GM18873 (cell line): ENCODE results near the gene ADGRD1.

Experiments used
- ATAC-seq: cut with Tn5 transposase; IDR thresholded peaks from one replicate; pipeline ENCODE4 v1.9.1; 2021; ENCODE audit warnings: mild to moderate bottlenecking, moderate library complexity, moderate number of reproducible peaks; ENCODE audit not compliant: unreplicated experiment, low FRiP score

ADGRD1 gene

GRCh38 chr12:130961921-130962451 lies 8.3 kb downstream of the ADGRD1 start:
- ATAC-seq = no peak

DNA sequence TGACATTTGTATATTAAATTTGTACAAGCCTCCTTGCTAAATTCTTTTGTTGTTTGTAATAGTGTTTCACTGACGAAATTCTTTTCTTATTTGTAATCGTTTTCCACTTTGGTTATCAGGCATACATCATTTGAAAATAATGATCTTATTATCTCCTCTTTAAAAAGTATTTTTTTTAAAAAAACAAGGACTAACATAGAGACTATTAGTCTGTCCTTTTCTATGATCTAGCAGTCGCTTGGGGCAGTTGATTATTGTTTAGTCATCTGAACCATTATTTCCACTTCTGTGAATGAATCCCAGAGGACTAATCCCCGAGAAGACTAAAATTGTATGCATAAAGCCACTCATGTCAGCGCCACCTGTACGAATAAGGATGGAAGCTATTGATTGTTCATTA lies 11.5 kb downstream of the ADGRD1 start:
- ATAC-seq = no peak

- ATAC-seq = no peak
These were observed 12.0 kb downstream of the ADGRD1 start for GRCh38 chr12:130965668-130966067.

DNA sequence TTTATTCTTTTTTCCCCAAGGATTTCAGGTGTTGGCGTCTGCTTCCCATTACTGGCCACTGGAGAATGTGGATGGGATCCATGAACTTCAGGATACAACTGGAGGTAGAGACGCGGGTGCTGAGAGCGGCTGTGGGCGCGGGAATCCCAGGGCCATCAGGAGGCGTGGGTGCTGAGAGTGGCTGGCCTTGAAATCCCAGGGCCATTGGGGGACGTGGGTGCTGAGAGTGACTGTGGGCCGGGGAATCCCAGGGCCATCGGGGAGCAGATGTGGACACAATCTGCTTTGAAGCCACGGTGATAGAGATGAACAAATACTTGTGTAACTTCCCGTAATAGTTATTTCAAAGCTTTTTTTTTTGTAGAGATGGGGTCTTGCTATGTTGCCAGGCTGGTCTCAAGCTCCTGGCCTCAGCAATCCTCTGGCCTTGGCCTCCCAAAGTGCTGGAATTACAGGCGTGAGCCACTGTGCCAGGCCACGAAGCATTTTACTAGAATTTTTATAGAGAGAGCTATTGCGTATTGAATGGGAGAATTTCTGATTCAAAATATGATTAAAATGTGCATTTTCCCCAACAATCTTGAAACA lies 12.8 kb downstream of the ADGRD1 start:
- ATAC-seq = no peak

GRCh38 chr12:130967636-130968035 lies 13.9 kb downstream of the ADGRD1 start:
- ATAC-seq = no peak

GRCh38 chr12:130968611-130969010 lies 14.9 kb downstream of the ADGRD1 start:
- no peak for ATAC-seq

- ATAC-seq = no peak
These were observed 15.5 kb downstream of the ADGRD1 start for GRCh38 chr12:130969223-130969622.

- ATAC-seq = no peak
These were observed 16.6 kb downstream of the ADGRD1 start for GRCh38 chr12:130970165-130970907.

GRCh38 chr12:130970908-130971233 lies 17.2 kb downstream of the ADGRD1 start:
- no peak for ATAC-seq

DNA sequence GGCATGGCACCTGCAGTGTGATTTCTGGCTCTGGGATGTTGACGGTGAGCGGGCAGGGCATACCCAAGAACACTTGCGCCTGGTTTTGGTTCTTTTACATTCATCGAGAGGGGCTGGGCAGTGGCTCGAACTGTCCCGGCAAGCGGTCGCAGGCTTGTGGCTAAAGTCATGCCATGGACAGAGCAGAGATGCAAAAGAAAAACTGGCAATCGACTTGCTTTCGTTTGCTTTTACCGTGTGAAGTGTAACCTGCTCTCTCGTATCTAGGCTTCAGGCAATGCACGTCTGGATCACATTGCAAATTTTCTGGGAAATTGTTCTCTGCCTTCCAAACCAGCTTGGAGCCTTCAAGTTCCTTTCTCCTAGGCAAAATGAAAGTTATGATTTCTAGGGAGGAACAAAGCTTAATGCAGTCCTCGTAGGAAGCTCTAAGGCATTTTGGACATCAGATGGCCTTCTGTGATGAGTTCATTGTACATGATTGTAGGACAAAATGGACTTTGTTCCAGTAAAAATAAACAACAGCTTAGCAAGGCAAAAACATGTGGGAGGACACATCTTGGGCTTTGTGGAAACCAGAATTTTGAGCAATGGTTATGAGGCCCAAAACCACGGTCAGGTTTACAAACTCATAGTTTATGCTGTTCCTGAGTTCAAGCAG lies 18.3 kb downstream of the ADGRD1 start:
- no peak for ATAC-seq

GRCh38 chr12:130972586-130972950 lies 18.9 kb downstream of the ADGRD1 start:
- ATAC-seq = no peak

DNA sequence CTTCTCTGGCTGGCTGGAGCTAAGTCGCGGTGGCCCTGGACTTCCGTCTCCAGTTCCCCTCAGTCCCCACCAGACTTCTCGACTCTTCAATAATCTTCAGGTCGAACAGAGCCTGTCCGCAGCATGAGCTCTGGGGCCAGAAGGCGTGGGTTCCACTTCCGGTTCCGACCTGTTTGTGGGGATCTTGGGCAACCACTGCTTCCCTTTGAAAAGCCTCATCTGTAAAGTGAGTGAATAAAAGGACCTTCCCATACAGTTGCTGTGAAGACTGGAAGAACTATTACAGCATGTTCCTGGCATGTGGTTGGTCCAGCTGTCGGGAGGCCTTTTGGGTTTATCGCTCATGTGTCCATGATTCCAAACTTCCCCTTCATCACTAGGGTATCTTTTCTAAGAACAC lies 19.4 kb downstream of the ADGRD1 start:
- no peak for ATAC-seq

GRCh38 chr12:130973906-130974305 lies 20.2 kb downstream of the ADGRD1 start:
- ATAC-seq = no peak

- no peak for ATAC-seq
These were observed 21.4 kb downstream of the ADGRD1 start for GRCh38 chr12:130975116-130975515.

DNA sequence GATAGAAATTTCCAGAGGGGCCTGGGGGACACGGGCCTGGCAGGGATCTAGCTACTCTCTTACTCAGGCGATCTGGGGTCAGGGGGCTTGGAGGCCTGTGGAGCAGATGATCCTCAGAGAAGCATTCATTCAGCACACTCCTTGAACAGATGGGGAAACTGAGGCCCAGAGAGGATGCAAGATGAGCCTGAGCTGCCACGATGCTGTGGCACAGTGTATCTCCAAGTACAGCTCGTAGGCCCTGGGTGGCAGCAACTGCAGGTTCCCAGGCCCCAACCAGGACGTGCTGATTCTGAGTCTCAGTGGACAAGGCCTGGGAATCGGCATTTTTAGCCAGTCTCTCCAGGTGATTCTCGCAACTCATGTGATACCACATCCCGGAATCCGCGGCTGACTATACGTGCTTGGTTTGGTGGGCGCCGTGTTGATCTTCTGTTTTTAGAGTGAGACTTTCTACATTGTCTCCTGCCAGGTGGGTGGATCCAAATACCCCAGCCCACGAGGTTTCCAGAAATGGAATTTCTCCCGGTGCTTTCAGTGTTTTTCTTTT lies 22.5 kb downstream of the ADGRD1 start:
- no peak for ATAC-seq

DNA sequence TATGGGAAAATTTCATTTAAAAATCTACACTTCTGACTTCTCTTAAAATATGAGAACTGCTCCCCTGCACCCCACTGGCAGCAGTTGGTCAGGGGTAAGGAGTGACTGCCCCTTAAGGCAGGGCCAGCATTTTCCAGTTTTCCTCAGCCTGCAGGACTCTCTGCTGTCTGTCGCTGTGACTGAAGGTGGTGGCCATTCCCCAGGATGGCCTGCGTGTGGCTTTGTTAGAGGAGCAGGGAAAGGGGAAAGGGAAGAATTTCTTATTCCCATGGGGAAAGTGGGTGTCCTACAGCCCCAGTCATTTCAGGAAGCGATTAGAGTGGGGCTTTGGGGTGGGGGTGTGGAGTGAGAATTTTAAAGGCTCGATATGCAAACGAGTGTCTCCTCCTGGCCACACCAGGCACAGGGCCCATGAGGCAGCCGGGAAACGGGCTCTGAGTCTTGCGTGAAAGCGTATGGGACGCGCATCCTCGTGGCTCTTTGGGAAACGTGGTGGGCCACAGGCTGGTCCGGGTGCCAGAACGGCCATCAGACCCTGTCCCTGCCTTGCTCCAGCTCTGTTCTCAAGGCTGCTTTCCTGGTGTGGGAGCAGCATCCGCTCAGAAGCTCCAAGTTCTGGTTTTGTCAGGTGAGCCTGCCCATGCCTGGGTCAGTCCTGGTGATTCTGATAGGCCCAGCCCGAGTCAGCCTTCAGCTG lies 23.5 kb downstream of the ADGRD1 start:
- no peak for ATAC-seq

DNA sequence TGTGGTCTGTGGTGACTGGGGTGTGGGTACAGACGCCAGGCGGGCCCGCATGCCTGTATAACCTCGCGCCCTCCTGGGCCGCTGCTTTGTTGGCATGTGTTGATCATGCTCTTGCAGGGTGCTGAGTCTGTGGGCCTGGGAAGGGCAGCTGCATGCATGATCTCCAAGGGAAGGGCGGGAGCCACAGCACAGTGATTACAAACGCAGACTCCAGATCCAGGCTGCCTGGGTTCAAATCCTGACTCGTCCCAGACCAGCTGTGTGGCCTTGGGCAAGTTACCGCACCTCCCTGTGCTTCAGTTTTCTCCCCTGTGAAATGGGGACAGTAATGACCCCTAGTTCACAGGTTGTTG lies 24.0 kb downstream of the ADGRD1 start:
- no peak for ATAC-seq

DNA sequence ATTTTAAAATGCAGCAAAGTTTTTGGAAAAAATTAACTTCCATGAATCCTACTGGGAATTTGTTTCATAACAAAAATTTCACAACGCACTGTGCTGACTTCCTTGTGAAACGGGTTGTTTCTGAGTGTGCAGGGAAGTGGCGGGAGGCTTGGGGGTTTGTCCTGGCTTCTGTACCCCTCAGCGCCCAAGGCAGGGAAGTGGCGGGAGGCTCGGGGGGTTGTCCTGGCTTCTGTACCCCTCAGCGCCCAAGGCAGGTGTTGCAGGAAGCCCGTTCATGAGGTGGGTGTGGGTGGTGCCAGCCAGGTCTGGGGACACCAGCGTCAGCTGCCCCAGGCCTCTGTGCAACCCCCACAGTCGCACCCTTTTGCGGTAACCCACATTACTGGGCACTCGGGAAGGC lies 25.1 kb downstream of the ADGRD1 start:
- no peak for ATAC-seq

DNA sequence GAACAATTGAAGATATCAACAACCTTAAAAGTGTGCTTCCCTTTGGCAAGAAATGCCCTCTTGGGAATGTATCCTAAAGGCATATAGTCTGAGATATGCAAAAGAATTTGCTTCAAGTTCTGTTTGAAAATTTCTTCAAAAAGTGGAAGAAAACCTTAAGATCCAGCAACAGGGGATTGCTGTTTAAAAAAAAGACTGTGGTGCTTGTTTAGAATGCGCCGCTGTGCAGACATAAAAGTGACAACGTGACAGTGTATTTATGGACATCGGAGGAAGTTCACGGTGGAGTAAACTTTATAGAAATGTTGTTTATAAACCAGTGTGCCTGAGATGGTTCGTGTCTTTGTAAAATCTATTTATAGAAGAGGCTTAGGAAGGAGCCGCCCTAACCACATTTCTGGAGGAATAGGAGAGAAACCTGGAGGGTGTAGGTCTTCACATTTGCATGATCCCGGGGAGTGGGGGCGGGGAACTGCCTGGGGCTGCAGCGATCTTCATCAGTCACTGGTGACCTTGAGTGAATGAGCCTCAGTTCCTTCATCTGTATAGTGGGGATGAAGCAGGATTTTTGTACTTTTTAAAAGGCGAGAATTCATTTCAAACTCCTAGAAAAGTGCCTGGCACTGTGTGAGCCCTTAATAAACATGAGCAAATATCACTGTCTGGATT lies 27.5 kb downstream of the ADGRD1 start:
- no peak for ATAC-seq

- ATAC-seq = no peak
These were observed 28.2 kb downstream of the ADGRD1 start for GRCh38 chr12:130981911-130982310.
